ENCODE measurements around the gene ORM1. TPM values are rescaled to one million over a fixed set of nuclear protein-coding genes. Genes with fewer than 3 reads are reported as not detected.
"Not testable (repeated sequence)": the region's sequence is repeated elsewhere in the genome, so short reads cannot be mapped to it uniquely, and the experiment has no call there.

The ORM1 gene
- 1.6 TPM for total RNA-seq

DNA sequence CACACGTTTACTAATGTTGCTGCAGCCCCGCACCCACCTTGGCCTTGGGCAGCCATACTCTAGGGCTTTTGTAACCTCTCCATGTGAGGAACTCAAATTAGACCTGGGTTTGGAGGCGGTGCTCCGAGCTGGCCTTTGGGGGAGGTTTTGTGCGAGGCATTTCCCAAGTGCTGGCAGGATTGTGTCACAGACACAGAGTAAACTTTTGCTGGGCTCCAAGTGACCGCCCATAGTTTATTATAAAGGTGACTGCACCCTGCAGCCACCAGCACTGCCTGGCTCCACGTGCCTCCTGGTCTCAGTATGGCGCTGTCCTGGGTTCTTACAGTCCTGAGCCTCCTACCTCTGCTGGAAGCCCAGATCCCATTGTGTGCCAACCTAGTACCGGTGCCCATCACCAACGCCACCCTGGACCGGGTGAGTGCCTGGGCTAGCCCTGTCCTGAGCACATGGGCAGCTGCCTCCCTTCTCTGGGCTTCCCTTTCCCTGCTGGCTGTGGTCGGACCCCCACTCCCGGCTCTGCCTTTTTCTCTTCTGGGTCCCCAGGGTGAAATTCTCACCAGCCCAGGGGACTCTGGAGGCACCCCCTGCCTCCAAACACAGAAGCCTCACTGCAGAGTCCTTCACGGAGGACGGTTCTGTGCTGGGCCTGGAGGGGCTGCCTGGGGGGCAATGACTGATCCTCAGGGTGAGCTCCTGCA lies at the start of gene ORM1:
TSS of gene ORM1 (plus strand) at position 268 of the 701 bp plus-strand sequence. CDS start at position 304, 36 bp downstream.
- not testable (repeated sequence) for H3K9ac ChIP-seq (ENCODE audit: low read depth in 1 of 3, low read length in 3 of 3); H3K27ac ChIP-seq (ENCODE audit: low read depth, low read length); H3K36me3 ChIP-seq (ENCODE audit: control insufficient read depth in 3 of 3, insufficient read depth in 3 of 3, low read length in 3 of 3)

DNA sequence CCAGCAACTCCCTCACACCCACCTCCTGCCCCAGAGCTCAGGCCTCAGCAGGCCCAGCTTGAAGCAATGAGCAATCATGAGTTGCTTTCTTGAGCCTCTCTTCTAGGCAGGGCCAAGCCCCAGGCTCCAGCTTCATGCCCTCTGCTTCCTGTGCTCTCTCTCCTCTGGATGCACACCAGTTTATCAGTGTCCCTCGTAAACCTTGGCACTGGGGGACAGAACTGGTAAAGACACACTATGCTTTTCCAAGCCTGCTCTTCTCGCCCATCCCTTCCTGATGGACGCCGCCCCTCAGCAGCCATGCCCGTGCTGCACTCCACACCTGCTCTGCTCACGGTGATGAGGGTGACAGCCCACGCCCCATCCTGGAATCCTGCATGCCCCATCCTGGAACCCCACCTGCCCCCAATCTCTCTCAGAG lies 49.4 kb upstream of the ORM1 start:
- peaks cover 14 to 37% (median 20%) of the 10 kb centered on the region in 3 donors for H3K4me1 ChIP-seq (ENCODE audit: control insufficient read depth in 3 of 3, insufficient read depth in 3 of 3, low read length in 3 of 3)
- no peaks in the 10 kb centered on the region for H3K27me3 ChIP-seq (ENCODE audit: control insufficient read depth in 3 of 3, insufficient read depth in 3 of 3, low read length in 3 of 3)
- H3K27ac ChIP-seq (ENCODE audit: low read depth, low read length), result no peak overlapping the region
- no peak overlapping the region for H3K4me3 ChIP-seq (ENCODE audit: low read length in 3 of 3)
- no peaks in the 10 kb centered on the region for H3K9me3 ChIP-seq (ENCODE audit: control insufficient read depth in 3 of 3, low read length in 3 of 3)
- no peaks in the 10 kb centered on the region for H3K36me3 ChIP-seq (ENCODE audit: control insufficient read depth in 3 of 3, insufficient read depth in 3 of 3, low read length in 3 of 3)
- no peak overlapping the region for H3K9ac ChIP-seq (ENCODE audit: low read depth in 1 of 3, low read length in 3 of 3)

More for the DNA sequence above, at the start of gene ORM1:
- H3K9me3 ChIP-seq (ENCODE audit: control insufficient read depth in 3 of 3, low read length in 3 of 3); H3K4me3 ChIP-seq (ENCODE audit: low read length in 3 of 3); H3K4me1 ChIP-seq (ENCODE audit: control insufficient read depth in 3 of 3, insufficient read depth in 3 of 3, low read length in 3 of 3): not testable (repeated sequence)
- H3K27me3 ChIP-seq (ENCODE audit: control insufficient read depth in 3 of 3, insufficient read depth in 3 of 3, low read length in 3 of 3), result peaks cover 0 to 11% (median 2%) of the 10 kb centered on the region in 3 donors

DNA sequence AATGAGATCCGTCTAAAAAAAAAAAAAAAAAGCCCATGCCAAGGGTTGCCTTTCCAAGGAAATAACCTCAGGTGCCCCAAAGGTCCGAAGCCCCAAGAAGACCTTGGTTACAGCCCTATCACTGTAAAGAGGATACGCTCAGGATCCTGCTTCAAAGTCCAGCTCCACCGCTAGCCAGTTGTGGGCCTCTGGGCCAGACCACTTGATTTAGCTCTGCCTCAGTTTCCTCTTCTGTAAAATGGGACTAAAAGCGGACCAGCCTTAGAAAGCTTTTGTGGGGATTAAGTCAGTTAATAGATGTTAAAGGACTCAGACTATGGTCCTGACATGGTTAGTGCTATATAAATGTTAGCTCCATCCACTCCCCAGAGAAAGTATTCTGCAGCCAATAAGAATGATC lies 48.7 kb upstream of the ORM1 start:
- Histone ChIP-seq H3K4me3 (ENCODE audit: low read length in 3 of 3) (no peak overlapping the region), H3K9me3 (ENCODE audit: control insufficient read depth in 3 of 3, low read length in 3 of 3) (no peaks in the 10 kb centered on the region), H3K4me1 (ENCODE audit: control insufficient read depth in 3 of 3, insufficient read depth in 3 of 3, low read length in 3 of 3) (peaks cover 16 to 37% (median 20%) of the 10 kb centered on the region in 3 donors), H3K27ac (ENCODE audit: low read depth, low read length) (no peak overlapping the region), H3K27me3 (ENCODE audit: control insufficient read depth in 3 of 3, insufficient read depth in 3 of 3, low read length in 3 of 3) (no peaks in the 10 kb centered on the region), H3K9ac (ENCODE audit: low read depth in 1 of 3, low read length in 3 of 3) (no peak overlapping the region), H3K36me3 (ENCODE audit: control insufficient read depth in 3 of 3, insufficient read depth in 3 of 3, low read length in 3 of 3) (no peaks in the 10 kb centered on the region)

DNA sequence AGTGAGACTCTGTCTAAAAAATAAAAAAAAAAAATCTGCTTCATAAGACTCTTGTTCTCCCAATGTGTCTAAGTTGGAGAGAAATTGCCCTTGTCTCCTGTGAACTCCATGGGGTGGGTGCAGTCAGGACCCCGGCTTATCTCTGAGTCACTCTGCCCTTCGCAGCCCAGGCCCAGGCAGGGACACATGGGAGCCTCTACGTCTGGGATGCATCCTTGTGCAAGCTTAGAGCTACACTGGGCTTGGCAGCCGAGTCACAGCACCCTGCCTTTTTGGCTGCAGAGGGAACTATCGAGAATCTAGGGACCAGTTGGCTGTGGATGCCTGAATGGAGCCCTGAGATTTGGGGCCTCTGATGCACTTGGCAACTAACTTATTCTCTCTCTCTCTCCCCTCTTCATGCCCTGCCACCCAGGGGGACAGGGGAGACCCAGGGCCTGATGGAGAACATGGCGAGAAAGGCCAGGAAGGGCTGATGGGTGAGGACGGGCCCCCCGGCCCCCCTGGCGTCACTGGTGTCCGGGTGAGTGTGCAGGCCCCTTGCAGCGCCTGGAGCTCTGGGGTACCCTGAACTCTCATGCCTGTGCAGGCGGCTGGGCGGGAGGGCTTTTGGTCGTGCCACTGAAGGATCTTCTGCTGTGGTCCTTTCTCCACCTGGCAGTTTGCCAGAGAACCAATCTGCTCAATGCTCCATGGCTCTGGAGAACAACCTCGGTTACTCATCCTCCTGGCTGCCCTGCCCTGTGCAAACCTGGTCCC lies 47.5 kb upstream of the ORM1 start:
- Histone ChIP-seq H3K9me3 (ENCODE audit: control insufficient read depth in 3 of 3, low read length in 3 of 3) (no peaks in the 10 kb centered on the region), H3K4me1 (ENCODE audit: control insufficient read depth in 3 of 3, insufficient read depth in 3 of 3, low read length in 3 of 3) (peaks cover 16 to 37% (median 20%) of the 10 kb centered on the region in 3 donors), H3K27me3 (ENCODE audit: control insufficient read depth in 3 of 3, insufficient read depth in 3 of 3, low read length in 3 of 3) (no peaks in the 10 kb centered on the region), H3K36me3 (ENCODE audit: control insufficient read depth in 3 of 3, insufficient read depth in 3 of 3, low read length in 3 of 3) (no peaks in the 10 kb centered on the region), H3K4me3 (ENCODE audit: low read length in 3 of 3) (no peak overlapping the region), H3K27ac (ENCODE audit: low read depth, low read length) (no peak overlapping the region), H3K9ac (ENCODE audit: low read depth in 1 of 3, low read length in 3 of 3) (no peak overlapping the region)

DNA sequence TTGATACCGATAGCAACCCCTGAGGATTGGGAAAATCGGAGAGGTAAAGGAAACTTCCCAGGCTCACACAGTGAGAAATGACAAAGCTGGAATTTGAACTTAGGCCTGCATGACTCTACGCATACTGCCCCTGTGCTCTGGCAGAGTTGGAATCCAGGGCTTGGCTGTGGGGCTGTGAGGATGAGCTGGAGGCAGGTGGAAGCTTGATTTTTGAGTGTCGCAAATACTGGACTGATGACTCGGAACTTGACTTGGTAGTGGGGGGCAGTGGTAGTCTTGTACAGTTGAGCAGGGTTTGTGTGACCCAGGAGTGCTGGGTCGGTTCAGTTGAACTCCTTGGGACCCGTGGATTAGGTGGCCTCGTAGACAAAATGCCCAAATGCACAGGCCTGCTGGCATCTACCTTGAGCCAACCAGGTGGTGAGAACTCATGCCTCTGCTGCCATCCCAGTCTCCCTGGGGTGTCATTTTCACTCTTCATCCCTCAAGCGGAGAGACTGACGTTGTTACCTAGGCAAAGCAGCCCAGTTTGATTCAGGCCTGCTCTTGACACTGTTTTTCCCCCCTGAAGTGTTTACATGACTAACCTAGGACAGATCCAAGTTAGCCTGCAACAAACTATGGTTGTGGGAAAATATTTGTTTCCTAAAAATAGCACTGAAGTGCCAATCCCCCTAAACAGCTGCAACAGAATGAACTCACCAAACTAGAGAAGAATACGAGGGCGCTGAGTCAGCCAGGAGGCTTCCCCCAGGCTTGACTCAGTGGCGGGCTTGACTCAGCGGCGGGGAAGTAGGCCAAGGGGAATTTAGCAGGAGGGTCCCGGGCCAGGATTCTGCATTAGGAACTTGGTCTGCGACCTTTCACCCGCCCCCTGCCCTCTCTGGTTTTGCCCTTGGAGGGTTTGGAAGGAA lies 45.7 kb upstream of the ORM1 start:
- Histone ChIP-seq H3K36me3 (ENCODE audit: control insufficient read depth in 3 of 3, insufficient read depth in 3 of 3, low read length in 3 of 3) (no peaks in the 10 kb centered on the region), H3K9ac (ENCODE audit: low read depth in 1 of 3, low read length in 3 of 3) (peak overlapping the region in 1 of 3 donors; percentile 52), H3K9me3 (ENCODE audit: control insufficient read depth in 3 of 3, low read length in 3 of 3) (no peaks in the 10 kb centered on the region), H3K4me3 (ENCODE audit: low read length in 3 of 3) (no peak overlapping the region), H3K4me1 (ENCODE audit: control insufficient read depth in 3 of 3, insufficient read depth in 3 of 3, low read length in 3 of 3) (peaks cover 19 to 33% (median 20%) of the 10 kb centered on the region in 3 donors), H3K27ac (ENCODE audit: low read depth, low read length) (peak overlapping the region; percentile 48), H3K27me3 (ENCODE audit: control insufficient read depth in 3 of 3, insufficient read depth in 3 of 3, low read length in 3 of 3) (no peaks in the 10 kb centered on the region)

DNA sequence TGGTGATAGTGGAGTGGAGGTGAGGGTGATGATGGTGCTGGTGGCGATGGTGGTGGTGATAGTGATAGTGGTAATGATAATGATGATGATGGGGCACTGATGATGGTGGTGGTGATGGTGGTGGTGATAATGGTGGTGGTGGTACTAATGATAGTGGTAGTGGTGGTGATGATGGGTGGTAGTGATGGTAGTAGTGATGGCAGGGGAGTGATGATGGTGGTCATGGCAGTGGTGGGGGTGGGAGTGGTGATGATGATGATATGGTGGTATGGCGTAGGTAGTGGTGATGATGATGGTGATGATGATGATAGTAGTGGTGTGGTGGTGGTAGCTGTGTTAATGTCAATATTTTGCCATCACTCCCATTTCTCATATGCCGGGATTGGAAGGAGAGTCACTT lies 44.5 kb upstream of the ORM1 start:
- H3K4me1 ChIP-seq (ENCODE audit: control insufficient read depth in 3 of 3, insufficient read depth in 3 of 3, low read length in 3 of 3), result peaks cover 15 to 21% (median 16%) of the 10 kb centered on the region in 3 donors
- no peak overlapping the region for H3K9ac ChIP-seq (ENCODE audit: low read depth in 1 of 3, low read length in 3 of 3)
- no peaks in the 10 kb centered on the region for H3K9me3 ChIP-seq (ENCODE audit: control insufficient read depth in 3 of 3, low read length in 3 of 3)
- H3K27ac ChIP-seq (ENCODE audit: low read depth, low read length), result no peak overlapping the region
- H3K4me3 ChIP-seq (ENCODE audit: low read length in 3 of 3), result no peak overlapping the region
- H3K36me3 ChIP-seq (ENCODE audit: control insufficient read depth in 3 of 3, insufficient read depth in 3 of 3, low read length in 3 of 3), result no peaks in the 10 kb centered on the region
- no peaks in the 10 kb centered on the region for H3K27me3 ChIP-seq (ENCODE audit: control insufficient read depth in 3 of 3, insufficient read depth in 3 of 3, low read length in 3 of 3)

DNA sequence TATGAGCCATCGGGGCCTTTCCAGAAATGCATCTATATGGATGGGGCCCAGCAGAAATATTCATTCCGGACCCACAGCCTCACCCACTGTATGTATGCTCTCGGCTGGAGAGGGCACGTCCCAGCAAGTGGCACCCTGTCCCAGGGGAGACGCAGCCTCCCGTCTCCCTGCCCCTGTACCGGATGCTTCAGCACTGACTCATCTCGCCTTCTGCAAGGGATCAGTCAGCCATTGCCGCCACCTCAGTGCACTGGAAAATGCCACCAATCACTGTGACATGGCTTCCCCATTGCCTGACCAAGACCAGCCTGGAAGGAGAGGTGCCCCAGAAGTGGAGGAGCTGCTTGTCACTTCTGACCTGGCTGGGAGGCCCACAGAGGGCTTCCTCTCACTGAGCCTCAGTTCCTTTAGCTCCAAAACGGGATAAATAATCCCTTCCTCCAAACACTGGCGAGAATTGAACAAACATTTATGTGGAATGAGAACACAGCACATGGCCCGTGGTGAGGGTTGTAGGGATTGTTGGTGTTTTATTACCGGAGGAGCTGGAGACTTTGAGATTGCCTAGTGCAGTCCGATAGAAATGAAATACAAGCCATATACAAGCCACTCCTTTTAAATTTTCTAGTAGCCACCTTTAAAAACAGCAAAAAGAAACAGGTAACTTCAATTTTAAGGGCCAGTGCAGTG lies 43.9 kb upstream of the ORM1 start:
- Histone ChIP-seq H3K4me1 (ENCODE audit: control insufficient read depth in 3 of 3, insufficient read depth in 3 of 3, low read length in 3 of 3) (peaks cover 12 to 16% (median 15%) of the 10 kb centered on the region in 3 donors), H3K27ac (ENCODE audit: low read depth, low read length) (no peak overlapping the region), H3K27me3 (ENCODE audit: control insufficient read depth in 3 of 3, insufficient read depth in 3 of 3, low read length in 3 of 3) (no peaks in the 10 kb centered on the region), H3K36me3 (ENCODE audit: control insufficient read depth in 3 of 3, insufficient read depth in 3 of 3, low read length in 3 of 3) (no peaks in the 10 kb centered on the region), H3K4me3 (ENCODE audit: low read length in 3 of 3) (no peak overlapping the region), H3K9ac (ENCODE audit: low read depth in 1 of 3, low read length in 3 of 3) (no peak overlapping the region), H3K9me3 (ENCODE audit: control insufficient read depth in 3 of 3, low read length in 3 of 3) (no peaks in the 10 kb centered on the region)

DNA sequence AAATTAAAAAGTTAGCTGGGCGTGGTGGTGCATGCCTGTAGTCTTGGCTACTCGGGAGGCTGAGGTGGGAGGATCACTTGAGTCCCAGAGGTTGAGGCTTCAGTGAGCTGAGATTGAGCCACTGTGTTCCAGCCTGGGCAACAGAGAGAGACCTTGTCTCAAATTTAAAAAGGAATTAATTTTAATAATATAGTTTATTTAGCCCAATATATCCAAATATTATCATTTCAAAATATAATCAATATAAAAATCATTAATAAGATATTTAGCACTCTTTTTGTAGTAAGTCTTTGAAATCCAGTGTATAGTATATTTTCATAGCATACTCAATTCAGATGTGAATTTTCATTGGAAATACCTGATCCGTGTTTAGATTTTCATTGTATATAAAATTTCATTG lies 43.2 kb upstream of the ORM1 start:
- Histone ChIP-seq H3K9ac (ENCODE audit: low read depth in 1 of 3, low read length in 3 of 3) (no peak overlapping the region), H3K27ac (ENCODE audit: low read depth, low read length) (no peak overlapping the region), H3K9me3 (ENCODE audit: control insufficient read depth in 3 of 3, low read length in 3 of 3) (no peaks in the 10 kb centered on the region), H3K4me1 (ENCODE audit: control insufficient read depth in 3 of 3, insufficient read depth in 3 of 3, low read length in 3 of 3) (peaks cover 12 to 16% (median 15%) of the 10 kb centered on the region in 3 donors), H3K36me3 (ENCODE audit: control insufficient read depth in 3 of 3, insufficient read depth in 3 of 3, low read length in 3 of 3) (no peaks in the 10 kb centered on the region), H3K4me3 (ENCODE audit: low read length in 3 of 3) (no peak overlapping the region), H3K27me3 (ENCODE audit: control insufficient read depth in 3 of 3, insufficient read depth in 3 of 3, low read length in 3 of 3) (no peaks in the 10 kb centered on the region)

DNA sequence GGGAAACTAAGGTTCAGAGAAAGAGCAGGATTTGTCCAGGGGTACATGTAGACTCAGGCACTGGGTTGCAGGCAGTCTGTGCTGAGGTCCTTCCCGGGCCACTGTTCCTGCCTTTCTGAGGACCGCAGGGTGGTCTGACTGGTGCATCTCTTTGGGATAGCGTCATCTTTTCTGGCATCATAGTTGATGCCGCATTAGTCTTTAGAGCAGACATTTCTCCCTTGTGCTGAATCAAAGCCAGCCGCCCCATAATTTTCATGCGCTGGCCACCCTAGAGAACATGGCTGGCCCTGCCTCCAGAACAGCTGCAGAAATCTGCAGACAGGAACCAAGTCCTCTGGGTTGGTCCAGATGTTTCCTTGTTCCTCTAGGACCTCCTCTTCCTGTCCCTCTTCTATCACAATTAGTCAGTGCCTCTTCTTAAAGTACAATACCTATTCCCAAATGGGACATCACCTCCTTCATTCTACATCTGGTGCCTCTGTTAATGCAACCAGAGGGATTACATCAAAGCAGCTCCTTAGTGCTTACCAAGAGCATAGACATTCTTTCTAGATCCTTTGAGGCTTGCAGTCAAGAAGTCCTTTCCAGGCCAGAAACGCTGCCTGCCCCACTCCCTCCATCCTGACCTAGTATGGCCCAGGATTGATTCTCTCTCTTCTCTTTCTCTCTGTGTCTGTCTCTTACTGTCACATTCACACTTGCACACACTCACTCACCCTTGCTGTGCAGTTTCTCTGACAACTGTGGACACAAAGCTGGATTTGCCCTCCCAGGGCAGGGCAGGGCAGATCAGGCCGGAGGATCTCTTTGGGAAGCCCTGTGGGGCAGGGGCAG lies 42.0 kb upstream of the ORM1 start:
- no peaks in the 10 kb centered on the region for H3K9me3 ChIP-seq (ENCODE audit: control insufficient read depth in 3 of 3, low read length in 3 of 3)
- no peaks in the 10 kb centered on the region for H3K27me3 ChIP-seq (ENCODE audit: control insufficient read depth in 3 of 3, insufficient read depth in 3 of 3, low read length in 3 of 3)
- H3K4me1 ChIP-seq (ENCODE audit: control insufficient read depth in 3 of 3, insufficient read depth in 3 of 3, low read length in 3 of 3), result peaks cover 12 to 16% (median 15%) of the 10 kb centered on the region in 3 donors
- no peak overlapping the region for H3K9ac ChIP-seq (ENCODE audit: low read depth in 1 of 3, low read length in 3 of 3)
- H3K36me3 ChIP-seq (ENCODE audit: control insufficient read depth in 3 of 3, insufficient read depth in 3 of 3, low read length in 3 of 3), result no peaks in the 10 kb centered on the region
- peak overlapping the region; percentile 33 for H3K27ac ChIP-seq (ENCODE audit: low read depth, low read length)
- H3K4me3 ChIP-seq (ENCODE audit: low read length in 3 of 3), result no peak overlapping the region
